Stimulated activated CD4-positive, alpha-beta T cell treated with anti-CD3 and anti-CD28 coated beads, TNF-alpha, amount 100 ng/mL, for 24 hours (primary cell): ENCODE data around the gene BIN1.
"Not testable (repeated sequence)": the region's sequence is repeated elsewhere in the genome, so short reads cannot be mapped to it uniquely, and the experiment has no call there.

Experiments used
- DNase-seq, 3 experiments: peaks; one replicate each; pipeline ENCODE4 v3.0.0-alpha.2; 2020; ENCODE audit warnings: low read depth in 3 of 3

The BIN1 gene

DNA sequence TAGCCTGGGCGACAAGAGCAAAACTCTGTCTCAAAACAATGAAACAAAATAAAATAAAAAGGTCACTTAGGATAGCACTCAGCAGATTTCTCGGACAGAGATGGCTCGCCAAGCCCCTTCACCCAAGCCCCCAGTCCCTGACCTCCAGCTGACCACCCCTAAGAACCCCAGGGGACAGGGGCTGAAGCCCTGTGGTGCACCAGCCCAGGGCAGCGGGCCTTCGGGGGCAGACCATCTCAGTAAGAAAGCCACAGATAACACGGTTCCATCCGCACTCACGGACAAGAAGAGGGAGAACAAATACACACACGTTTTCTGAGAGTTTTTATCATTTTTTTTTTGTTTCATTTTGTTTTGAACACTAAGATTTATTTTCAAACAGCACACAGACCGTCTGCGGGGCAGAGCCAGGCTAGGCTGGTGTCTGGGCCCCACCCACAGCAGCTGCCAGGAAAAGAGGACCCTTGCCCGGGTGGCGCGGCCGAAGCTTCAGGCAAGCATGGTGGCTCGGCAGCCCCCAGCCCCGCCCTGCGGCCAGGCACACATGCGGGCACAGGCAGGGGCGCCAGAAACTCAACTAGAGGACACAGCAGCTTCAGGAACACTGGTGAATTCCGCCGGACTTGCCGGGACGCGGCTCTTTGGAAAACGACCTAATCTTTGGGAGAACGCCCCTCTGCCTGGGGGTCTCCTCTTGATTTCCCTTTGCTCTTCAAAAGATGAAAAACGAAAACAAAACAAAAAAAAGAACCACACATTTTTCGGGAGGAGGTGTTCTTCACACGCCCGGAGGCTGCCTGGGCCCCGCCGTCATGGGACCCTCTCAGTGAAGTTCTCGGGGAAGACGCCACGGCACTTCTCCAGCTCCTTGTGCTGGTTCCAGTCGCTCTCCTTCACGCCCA lies 59.0 kb downstream of the BIN1 start:
- no peak for DNase-seq

DNA sequence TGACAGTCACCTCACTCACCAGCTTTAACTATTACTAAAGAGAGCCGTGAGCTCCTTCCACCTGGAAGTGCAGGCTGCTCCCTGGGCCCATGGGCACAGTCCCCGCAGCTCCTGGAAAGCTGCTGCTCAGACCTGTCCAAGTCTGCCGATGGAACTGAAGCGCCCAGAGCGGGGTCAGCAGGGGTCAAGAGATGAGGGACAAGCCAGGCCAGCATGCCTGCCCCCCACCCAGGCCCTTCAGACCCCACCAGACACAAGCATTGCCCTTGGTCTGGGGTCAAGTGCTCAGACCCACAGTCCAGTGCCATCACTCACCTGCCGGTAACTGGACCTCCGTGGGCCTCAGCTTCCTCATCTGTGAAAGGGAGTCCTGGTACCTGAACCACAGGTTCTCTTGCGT lies 59.9 kb downstream of the BIN1 start:
- no peak for DNase-seq

DNA sequence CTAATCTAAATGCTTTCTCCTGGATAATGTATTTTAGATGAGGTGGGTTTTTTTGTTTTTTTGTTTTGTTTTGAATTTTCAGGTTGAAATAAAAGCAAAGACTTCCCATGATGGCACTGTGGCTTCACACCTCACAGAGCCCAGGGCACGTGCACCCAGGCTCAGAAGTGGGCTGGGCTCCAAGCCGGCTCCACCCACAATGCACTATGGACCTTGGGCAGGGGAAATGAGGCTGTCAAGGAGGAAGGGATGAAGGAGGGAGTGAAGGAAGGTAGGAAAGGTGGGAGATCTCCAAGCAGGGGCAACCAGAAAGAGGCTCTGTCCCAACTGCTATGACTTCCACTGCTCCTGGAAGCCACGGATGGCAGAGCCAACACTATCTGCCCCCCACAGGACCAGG lies 60.4 kb downstream of the BIN1 start:
- no peak for DNase-seq

DNA sequence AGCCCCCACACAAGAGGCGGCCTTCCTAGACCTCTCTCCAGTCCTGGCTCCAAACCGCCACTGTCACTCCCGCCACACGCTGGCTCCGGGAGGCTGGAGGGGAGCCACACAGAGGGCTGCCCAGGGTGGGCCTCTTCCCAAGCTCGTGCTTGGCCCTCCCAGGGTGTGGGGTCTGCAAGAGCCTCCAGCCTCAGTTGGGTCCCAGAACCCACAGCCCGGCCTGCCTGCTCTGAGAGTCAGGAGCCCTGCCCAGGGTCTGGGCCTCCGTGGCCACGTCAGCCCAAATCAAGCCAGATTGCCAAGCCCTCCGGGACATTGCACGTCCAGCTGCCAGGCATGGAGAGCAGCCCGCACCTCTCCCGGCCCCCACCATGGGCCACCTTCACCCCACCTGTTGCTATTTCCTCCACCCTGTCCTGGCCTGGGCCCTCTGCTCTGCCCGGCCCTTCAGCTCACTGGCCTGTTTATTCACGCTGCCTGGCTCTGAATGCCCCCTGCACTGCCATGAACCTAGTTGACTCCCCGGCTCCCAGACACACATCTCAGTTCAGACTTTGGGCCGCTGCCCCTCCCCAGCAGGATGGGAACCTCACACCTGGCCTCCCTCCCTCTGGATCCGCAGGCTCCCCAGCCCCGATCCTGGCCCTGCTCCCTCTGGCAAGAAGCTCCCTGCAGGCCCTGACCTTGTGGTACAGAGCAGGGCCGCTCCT lies 61.0 kb downstream of the BIN1 start:
- DNase-seq: no peak

DNA sequence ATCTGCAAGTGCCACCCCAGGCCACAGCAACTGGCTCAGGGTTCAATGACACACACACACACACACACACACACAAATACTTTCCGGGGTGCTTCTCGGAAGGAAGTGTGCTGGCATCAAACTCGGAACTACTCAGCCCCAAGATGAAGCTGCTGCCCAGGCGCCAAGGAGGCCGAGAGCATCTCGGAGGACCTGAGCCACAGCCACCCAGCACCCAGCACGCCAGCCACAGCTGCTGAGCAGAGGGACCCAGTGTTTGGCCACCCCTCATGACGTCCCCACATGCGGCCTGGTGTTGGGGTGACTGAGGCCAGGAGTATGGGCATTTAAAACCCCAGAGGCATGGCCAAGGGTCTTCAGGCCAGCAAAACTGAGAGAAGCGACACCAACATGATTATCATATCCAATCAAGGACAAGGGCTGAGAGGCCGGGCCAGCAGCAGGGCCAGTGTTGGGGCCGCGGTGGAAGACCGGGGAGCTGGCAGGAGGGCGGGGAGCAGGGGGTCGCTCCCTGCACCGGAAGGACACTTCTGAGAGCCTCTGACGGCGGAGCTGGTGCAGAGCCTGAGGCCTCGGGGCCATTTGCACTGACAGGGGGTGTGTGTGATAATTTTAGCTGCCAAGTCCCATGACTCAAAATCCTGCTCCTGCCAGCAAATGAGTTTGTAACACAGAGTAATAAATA lies 61.8 kb downstream of the BIN1 start:
- no peak for DNase-seq

DNA sequence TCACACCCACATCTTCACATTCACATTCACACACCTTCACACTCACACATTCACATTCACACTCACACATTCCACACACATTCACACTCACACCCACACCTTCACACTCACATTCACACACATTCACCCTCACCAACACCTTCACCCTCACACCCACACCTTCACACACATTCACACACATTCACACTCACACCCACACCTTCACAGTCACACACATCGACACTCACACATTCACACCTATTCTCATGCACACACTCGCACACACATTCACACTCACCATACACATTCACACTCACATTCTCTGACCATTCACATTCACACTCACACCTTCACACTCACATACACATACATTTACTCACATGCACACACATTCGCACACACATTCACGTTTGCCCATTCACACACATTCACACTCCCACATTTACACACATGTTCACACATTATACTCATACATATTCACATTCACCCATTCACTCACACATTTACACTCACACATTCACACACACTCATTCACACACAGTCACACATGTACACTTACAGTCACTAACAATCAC lies 62.7 kb downstream of the BIN1 start:
- no peak for DNase-seq

DNA sequence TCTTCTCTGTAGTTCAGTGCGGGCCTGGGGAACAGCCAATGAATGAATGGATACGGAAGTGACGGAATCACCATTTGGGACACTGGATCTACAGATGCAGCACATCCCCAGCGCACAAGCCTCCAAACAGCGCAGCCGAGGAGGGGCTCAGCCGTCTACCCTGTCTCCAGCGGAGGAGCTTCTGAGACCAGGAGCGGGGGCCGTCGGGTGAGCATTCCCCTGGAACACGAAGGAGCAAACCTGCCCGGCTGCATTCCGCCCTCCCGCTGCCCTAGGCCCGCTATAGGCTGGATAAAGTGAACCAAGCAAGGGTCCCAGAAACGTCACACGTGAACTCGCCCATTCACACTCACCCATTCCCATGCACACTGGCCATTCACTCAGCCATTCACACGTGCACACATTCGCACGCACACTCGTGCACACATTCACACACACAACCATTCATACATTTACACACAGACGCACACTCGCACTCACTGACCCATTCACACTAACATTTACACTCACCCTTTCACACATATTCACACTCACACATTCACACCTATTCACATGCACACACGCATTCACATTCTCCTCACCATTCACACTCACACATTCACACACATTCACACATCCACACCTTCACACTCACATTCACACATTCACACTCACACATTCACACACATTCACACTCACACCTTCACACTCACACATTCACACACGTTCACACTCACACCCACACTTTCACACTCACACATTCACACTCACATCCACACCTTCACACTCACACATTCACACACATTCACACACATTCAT lies 63.4 kb downstream of the BIN1 start:
- DNase-seq: no peak

DNA sequence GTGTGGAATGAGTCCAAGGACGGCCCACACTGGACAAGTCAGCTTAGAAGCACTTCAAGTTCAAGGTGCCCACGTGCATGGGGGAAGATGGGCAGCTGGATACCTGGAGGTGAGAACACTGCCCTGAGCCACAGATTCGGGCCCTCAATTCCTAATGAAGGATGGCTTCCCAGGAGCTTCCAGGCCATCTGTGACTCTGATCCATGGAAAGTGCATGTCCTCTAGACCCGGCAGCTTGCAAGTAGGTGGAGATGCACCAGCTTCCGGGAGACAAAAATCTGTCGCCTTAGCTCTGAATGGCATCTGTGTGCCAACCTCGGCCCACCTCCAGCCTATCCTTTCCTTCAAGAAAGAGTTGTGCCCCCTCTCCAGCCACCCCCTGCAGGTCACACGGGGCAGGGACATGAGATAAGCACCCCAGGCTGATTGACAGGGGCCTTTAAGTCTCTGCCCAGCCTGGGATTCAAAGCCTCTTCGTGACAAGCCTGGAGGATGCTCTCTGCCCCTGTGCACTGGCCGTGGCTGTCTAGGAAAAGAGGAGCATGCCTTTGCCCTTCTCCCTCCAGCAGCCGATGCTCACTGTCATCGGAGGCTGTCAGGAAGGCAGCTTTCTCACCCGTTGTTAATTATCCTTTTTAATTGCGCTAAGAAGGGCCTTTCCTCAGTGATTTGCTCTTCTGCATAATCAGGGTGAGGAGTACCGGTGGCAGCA lies 65.5 kb downstream of the BIN1 start:
- DNase-seq: no peak

DNA sequence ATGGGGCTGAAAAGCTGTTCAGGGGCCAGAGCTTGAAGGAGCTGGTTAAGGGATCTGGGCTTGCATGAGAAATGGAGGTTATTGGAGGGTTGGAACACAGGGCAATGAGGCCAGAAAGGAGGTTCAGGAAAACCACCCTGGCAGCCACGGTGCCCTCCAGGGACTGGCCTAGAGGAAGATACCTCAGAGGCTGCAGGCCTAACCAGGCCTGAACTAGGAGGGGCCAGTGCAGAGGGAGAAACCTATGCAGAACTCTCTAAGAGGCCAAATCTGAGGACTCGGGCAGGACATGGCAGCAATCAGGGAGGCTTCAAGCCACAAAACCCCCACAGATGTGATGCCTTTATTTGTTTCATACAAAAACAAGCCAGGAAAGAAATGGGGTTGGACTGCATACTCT lies 66.8 kb downstream of the BIN1 start:
- no peak for DNase-seq

DNA sequence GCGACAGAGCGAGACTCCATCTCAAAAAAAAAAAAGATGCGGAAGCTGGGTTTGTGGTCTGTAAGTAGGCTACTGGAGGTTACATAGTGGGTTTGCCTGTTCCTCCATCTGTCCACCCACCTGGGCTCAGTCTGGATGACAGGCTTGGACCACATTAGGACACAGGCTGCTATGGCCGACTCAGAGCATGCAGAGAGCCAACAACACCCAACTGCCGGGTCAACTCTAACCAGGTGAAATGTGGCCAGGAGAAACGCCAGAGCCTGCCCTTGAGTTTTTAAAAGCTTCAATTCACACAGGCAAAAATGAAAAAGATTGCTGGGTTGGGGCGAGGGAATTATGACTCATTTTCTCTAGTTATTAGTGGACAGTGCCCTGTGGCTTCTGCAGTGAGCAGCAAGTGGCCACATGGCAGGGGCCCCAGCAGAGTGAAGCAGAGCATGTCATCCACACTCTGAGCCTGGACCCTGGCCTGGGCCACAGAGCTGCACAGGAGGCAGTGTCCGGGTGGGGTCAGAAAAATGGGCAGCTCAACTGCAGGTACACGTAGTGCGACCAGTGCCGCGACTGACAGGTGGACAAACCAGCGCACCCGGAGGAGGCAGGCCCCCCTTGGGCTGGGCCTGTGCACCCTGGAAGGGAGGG lies 67.4 kb downstream of the BIN1 start:
- no peak for DNase-seq

DNA sequence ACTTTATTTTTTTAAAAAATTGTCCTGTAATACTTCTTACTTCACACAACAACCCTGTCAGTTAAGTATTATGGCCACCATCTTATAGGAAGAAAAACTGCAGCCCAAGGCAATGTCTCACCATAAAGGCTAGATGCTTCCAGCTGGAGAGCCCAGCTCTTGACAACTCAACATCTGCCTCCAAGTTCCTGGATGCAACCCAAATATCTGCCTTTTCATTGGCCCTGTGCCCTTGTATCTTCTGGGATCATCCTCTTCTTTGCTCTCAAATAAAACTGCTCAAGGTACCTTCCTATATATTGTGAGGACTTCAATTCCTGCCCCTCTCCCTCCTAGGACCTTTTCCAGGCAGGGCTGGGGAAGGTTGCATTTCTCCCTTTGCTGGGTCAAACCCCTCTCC lies 69.5 kb downstream of the BIN1 start:
- no peak for DNase-seq

DNA sequence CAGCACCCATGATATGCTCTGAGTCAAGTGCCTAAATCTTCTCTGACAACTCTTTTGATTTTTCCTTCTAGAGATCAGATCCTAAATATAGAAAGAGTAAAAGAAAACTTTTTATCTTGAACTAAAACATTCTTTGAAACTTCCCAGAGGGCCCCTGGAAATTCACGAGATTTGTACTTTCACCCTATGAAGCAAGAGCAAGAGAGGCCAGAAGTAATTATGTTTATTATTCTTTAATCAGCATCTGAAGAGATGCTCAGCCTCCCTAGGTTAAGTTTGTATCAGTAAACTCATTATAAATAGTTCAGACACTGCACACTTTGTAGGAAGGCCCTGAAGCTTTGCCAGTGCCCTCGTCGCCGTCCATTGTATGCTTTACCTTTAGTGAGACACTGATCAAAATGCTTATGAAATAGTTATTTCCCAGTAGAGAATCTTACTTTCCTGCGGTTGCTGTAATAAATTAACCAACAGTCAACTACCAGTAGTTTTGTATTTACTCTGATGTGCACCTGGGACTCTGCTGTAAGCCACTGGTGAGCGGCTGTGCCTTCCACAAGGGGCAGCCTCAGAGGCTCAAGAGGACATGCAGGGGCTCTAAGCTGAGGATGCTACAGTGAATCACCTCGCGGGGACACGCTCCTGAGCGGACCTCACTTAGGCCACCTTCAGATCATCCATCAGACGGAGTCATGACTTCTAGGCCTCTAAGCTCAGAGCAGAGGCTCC lies 71.9 kb downstream of the BIN1 start:
- DNase-seq: no peak

DNA sequence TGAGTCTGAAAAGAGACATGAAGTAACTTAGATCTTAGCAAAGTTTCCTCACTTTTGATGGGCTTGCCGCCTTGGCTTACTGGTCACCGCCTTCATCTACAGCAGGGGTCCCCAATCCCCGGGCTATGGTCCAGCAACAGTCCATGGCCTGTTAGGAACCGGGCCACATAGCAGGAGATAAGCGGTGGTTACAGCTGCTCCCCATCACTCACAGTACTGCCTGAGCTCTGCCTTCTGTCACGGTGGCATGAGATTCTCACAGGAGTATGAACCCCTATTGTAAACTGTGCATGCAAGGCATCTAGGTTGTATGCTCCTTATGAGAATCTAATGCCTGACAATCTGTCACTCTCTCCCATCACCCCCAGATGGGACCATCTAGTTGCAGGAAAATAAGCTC lies 72.9 kb downstream of the BIN1 start:
- no peak for DNase-seq

DNA sequence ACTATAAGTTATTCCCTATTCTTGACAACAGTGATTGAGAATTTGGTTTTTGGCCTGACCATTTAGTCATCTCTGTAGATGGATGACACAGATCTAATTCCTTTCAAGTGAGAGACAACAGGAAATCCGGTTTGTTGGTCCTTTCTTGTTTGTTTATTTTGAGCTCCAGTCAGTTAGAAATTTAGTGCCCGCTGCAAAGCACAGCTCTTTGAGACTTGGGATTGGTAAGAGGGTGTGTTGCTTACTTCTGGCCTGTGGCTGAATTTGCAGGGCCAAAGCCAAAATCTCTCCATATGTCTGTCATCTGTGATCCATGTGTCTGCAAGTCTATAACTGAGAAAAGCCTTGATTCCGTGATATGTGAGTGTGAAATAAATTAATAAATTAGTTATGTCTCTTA lies 74.3 kb downstream of the BIN1 start:
- no peak for DNase-seq

DNA sequence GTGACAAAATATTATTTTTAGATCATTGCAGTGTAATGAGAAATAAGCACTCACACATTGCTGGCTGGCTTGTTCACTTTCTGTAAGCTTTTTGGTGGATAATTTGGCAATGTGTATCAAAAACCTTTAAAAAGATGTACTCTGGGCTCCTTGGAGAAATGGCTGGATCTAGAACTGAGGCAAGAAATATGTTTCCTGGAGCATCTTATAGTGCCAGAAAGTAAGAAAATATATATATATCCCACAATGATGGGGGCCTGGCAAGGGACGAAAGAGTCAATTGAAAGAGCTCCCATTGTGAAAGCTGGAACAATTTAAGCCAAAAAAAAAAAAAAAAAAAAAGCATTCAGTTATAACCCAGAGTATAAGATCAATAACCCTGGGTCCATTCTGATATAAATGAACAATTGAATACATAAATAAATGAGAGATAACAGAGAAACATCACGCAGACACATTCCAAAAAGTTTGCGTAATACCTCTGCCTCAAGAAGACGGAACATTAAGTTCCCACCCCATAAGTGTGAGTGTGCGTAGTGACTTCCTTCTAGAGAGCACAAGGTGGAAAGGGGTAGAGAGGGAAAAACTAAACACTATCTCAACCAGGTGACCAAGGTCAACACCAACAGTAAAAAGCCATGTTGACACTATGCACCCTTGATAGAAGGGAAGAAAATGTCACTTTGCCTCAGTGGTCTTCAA lies 77.5 kb downstream of the BIN1 start:
- no peak for DNase-seq

DNA sequence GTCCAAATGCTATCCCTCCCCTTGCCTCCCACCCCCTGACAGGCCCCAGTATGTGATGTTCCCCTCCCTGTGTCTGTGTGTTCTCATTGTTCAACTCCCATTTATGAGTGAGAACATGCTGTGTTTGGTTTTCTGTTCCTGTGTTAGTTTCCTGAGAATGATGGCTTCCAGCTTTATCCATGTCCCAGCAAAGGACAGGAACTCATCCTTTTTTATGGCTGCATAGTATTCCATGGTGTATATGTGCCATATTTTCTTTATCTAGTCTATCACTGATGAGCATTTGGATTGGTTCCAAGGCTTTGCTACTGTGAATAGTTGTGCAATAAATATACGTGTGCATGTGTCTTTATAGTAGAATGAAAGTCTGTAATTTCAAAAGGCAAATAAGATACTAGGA lies 78.2 kb downstream of the BIN1 start:
- DNase-seq: not testable (repeated sequence)

DNA sequence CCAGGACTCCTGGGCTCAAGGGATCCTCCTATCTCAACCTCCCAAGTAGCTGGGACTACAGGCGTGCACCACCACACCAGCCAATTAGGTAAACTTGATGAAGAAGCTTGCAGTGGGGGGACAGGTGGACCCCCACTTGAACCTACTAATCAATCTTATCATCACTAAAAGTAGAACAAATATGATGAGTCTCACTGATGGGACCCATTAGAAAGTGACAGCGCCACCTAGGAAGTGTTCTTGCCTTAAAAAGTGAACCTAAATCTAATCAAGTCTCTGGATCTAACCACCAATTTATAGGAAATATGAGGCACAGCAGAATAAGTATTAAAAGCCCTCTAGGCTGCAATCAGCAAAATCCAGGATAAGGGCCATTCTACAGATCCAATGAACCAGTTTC lies 79.2 kb downstream of the BIN1 start:
- DNase-seq: no peak

DNA sequence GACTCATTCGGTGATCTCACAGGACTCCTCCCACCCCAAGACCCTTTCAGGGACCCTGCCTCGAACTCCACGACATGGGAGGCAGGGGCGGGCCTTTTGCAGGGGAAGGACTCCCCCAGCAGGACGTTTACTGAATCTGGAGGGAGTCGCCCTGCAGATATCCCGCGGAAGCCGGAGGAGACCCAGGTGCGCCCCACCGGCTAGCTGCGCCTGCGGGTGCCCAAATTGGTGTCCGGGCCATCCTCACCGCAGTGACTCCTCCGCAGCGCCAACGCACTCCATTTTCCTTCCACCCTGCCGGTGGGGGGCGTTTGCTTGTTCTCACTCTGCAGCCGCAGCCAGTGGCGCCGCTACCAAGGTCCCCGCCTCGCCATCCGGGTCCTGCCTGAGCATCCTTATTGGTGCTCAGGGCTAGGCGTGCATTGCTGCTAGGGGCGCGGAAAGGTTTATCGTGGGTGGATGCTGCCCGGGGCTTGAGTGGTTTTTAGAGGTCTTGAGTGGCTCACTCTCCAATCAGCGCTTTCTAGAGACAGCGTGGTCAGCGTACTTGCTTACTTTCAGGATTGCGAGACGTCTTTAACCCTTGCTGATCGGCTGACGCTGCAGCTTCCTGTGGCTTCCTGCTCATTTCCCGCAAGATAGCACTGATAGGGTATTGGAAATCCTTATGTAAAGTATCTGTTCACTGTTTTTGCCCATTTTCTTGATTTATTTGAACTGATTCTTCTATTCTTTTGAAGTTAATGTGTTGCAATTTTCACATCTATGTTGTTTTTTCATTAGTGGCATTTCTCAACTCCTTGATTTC lies 81.4 kb downstream of the BIN1 start:
- peak; percentile 37 to 74 (median 46) for DNase-seq
